Endothelial cell of umbilical vein (primary cell): ENCODE results near the gene UVSSA. TPM values are rescaled to one million over a fixed set of nuclear protein-coding genes. Genes with fewer than 3 reads are reported as not detected.

Experiments used
- BruUV-seq: library from RNA; stranded (reverse); fragments of 400-500 nt; replicated peaks from 2 replicates; lab custom pipeline; 2021; lab: Mats Ljungman, UMichigan
- CTCF ChIA-PET: fragments of 300-600, 350-600 bp; sonication (Branson Sonifier 250); formaldehyde crosslinking; loops from one replicate; lab custom pipeline; 2021; ENCODE audit warnings: antibody characterized with exemption, inconsistent platforms; lab: Charles Lee
- POLR2A ChIA-PET: fragments of 300-600, 350-600 bp; sonication (Branson Sonifier 250); formaldehyde crosslinking; loops from one replicate; lab custom pipeline; 2021; ENCODE audit warnings: antibody characterized with exemption, inconsistent platforms; lab: Charles Lee
- DNase-seq: peaks from one replicate; pipeline ENCODE4 v3.0.0-alpha.2; 2011; ENCODE audit warnings: low read depth, low spot score
- FAIRE-seq: peaks from 2 replicates; lab custom pipeline; 2011; peaks lifted over from hg19 to GRCh38; lab: Jason Lieb, UNC
- H2AFZ ChIP-seq: 2 replicates; pipeline ENCODE4 v1.6.0; 2012; ENCODE audit warnings: low read depth, low read length, control low read depth, inconsistent platforms
- H3K27ac ChIP-seq: 2 replicates; pipeline ENCODE4 v1.5.1; 2011; ENCODE audit warnings: low read depth, mild to moderate bottlenecking, control low read depth, low read length, moderate library complexity; ENCODE audit not compliant: insufficient read depth
- H3K27me3 ChIP-seq, 2 experiments: 2 replicates each; pipeline versions ENCODE4 v1.6.0 to v1.6.1; 2011; ENCODE audit warnings: low read length in 2 of 2, mixed read lengths in 1 of 2; ENCODE audit not compliant: control insufficient read depth in 2 of 2, insufficient read depth in 2 of 2
- H3K36me3 ChIP-seq, 2 experiments: 2 replicates in 1 of 2; 3 replicates in 1 of 2; pipeline ENCODE4 v1.5.1; 2011; ENCODE audit warnings: low read length in 2 of 2, mild to moderate bottlenecking in 1 of 2, moderate library complexity in 1 of 2; ENCODE audit not compliant: control insufficient read depth in 2 of 2, insufficient read depth in 2 of 2; ENCODE audit errors: extremely low read depth in 1 of 2
- H3K4me1 ChIP-seq: 3 replicates; pipeline ENCODE4 v1.5.1; 2011; ENCODE audit warnings: mild to moderate bottlenecking, low read length; ENCODE audit not compliant: control insufficient read depth, insufficient read depth; ENCODE audit errors: extremely low read depth
- H3K4me2 ChIP-seq: 2 replicates; pipeline ENCODE4 v1.6.1; 2011; ENCODE audit warnings: low read length, control low read depth, mixed read lengths; ENCODE audit not compliant: insufficient read depth
- H3K4me3 ChIP-seq, 3 experiments: fragments of 200-600 bp in 1 of 3; sonication (generic), shearing (Covaris generic) in 1 of 3; replicated peaks in 1 of 3; 2 replicates each; pipeline ENCODE4 v1.5.1; 2011 to 2016; ENCODE audit warnings: control low read depth in 3 of 3, low read length in 3 of 3, mild to moderate bottlenecking in 2 of 3, inconsistent platforms in 1 of 3, low read depth in 1 of 3, moderate library complexity in 1 of 3; ENCODE audit not compliant: insufficient read depth in 1 of 3
- H3K79me2 ChIP-seq: 2 replicates; pipeline ENCODE4 v1.6.0; 2012; ENCODE audit warnings: low read length, inconsistent platforms; ENCODE audit not compliant: control insufficient read depth, insufficient read depth
- H3K9ac ChIP-seq: replicated peaks from 2 replicates; pipeline ENCODE3; 2011; ENCODE audit warnings: low read length, control low read depth; ENCODE audit not compliant: insufficient read depth; ENCODE audit errors: extremely low read depth
- H3K9me1 ChIP-seq: replicated peaks from 3 replicates; pipeline ENCODE4 v1.6.0; 2011; ENCODE audit warnings: mild to moderate bottlenecking, low read length; ENCODE audit not compliant: control insufficient read depth, insufficient read depth; ENCODE audit errors: extremely low read depth
- H3K9me3 ChIP-seq: replicated peaks from 2 replicates; pipeline ENCODE4 v1.5.1; 2012; ENCODE audit warnings: low read length, inconsistent platforms; ENCODE audit not compliant: control insufficient read depth, insufficient read depth
- H4K20me1 ChIP-seq: replicated peaks from 2 replicates; pipeline ENCODE3; 2011; ENCODE audit warnings: mild to moderate bottlenecking, low read length; ENCODE audit not compliant: control insufficient read depth, insufficient read depth; ENCODE audit errors: extremely low read depth
- EZH2 ChIP-seq: IDR thresholded peaks from 2 replicates; pipeline ENCODE4 v1.6.1; 2012; ENCODE audit warnings: borderline replicate concordance, low read depth, mild to moderate bottlenecking, moderate library complexity, low read length, inconsistent platforms; ENCODE audit not compliant: severe bottlenecking
- FOS ChIP-seq: IDR thresholded peaks from 2 replicates; pipeline ENCODE4 v1.6.1; 2011; ENCODE audit warnings: mild to moderate bottlenecking, low read length, moderate library complexity, borderline replicate concordance; ENCODE audit not compliant: insufficient read depth
- GATA2 ChIP-seq: IDR thresholded peaks from 2 replicates; pipeline ENCODE4 v1.7.0; 2011; ENCODE audit warnings: low read depth, mild to moderate bottlenecking, moderate library complexity, mixed read lengths, low read length; ENCODE audit not compliant: insufficient read length, insufficient read depth
- JUN ChIP-seq: IDR thresholded peaks from 2 replicates; pipeline ENCODE4 v1.6.1; 2011; ENCODE audit warnings: borderline replicate concordance, low read depth; ENCODE audit not compliant: insufficient read length, insufficient read depth
- MYC ChIP-seq: IDR thresholded peaks from one replicate; pipeline ENCODE4 v1.6.1; 2011; ENCODE audit warnings: mild to moderate bottlenecking, low read depth, low read length
- POLR2A ChIP-seq: IDR thresholded peaks from 2 replicates; pipeline ENCODE4 v1.6.1; 2012; ENCODE audit warnings: low read depth, mild to moderate bottlenecking, control low read depth, low read length
- POLR2AphosphoS5 ChIP-seq: IDR thresholded peaks from 2 replicates; pipeline ENCODE4 v1.6.1; 2012; ENCODE audit warnings: low read depth, mild to moderate bottlenecking, control low read depth, low read length, moderate library complexity; ENCODE audit not compliant: insufficient read depth
- dilution Hi-C: fragments of 300-500 bp; cut with MboI; formaldehyde crosslinking; loops from one replicate; pipeline ENCODE4 v1.15.0; 2019; ENCODE audit warnings: low sequenced_read_pairs; ENCODE audit not compliant: extremely low pct_ligation_motif_present
- intact Hi-C: fragments of 100-400 bp; cut with micrococcal nuclease; formaldehyde crosslinking; loops from one replicate; pipeline ENCODE4 v1.10.0; 2022
- polyA plus RNA-seq, 4 experiments: library from polyadenylated mRNA; depleted of rRNA in 3 of 4; stranded (reverse) in 3 of 4; unstranded in 1 of 4; fragments of >200 nt; gene quantifications; 2 replicates each; pipeline versions ENCODE4 v1.2.1 to v1.2.3, GENCODE V29; 2011 to 2012; ENCODE audit warnings: missing spikeins in 1 of 4
- total RNA-seq: library from RNA; stranded (reverse); gene quantifications from 2 replicates; pipeline ENCODE4 v1.2.3, GENCODE V29; 2021
- TF ChIP-seq, protein P1 (sequence below): IDR thresholded peaks from 2 replicates; pipeline ENCODE4 v1.6.1; 2011; ENCODE audit not compliant: insufficient read depth, insufficient read length
- TF ChIP-seq, protein P2 (sequence below), 2 donors: IDR thresholded peaks; 1 replicate in 1 of 2; 2 replicates in 1 of 2; pipeline ENCODE4 v1.5.1; 2011; ENCODE audit warnings: low read length in 2 of 2, mild to moderate bottlenecking in 2 of 2, moderate library complexity in 2 of 2, control low read depth in 1 of 2, inconsistent platforms in 1 of 2, low read depth in 1 of 2; ENCODE audit not compliant: insufficient read depth in 1 of 2; ENCODE audit errors: extremely low read depth in 1 of 2

The UVSSA gene
- total and polyA plus RNA-seq, 2 donors (not counting 3 experiments of a cell fraction or from before 2014, with no cell fraction given): 7.1 to 14.9 TPM

DNA sequence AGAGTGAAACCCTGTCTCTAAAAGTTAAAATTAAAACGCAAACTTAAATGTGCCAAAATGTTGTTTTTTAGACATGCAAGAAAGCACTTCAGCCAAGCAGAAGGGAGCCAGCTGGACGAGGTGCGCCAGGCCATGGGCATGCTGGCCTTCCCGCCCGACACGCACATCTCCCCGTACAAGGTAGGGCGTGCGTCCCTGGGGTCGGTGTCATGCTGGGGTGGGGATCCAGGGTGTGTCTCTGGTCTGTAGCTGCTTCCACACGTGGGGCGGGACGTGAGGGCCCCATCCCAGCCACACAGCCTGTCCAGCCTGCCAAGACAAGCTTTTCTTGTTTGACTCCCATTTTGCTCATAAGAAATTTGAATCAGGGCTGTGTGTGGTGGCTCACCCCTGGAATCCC lies 14.3 kb upstream of the UVSSA start:
- TF ChIP-seq POLR2AphosphoS5 (no peak), GATA2 (no peak), EZH2 (no peak), FOS (no peak), MYC (no peak), POLR2A (no peak), JUN (no peak)
- TF ChIP-seq, protein P1, sequence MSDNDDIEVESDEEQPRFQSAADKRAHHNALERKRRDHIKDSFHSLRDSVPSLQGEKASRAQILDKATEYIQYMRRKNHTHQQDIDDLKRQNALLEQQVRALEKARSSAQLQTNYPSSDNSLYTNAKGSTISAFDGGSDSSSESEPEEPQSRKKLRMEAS: no peak
- TF ChIP-seq, protein P2, sequence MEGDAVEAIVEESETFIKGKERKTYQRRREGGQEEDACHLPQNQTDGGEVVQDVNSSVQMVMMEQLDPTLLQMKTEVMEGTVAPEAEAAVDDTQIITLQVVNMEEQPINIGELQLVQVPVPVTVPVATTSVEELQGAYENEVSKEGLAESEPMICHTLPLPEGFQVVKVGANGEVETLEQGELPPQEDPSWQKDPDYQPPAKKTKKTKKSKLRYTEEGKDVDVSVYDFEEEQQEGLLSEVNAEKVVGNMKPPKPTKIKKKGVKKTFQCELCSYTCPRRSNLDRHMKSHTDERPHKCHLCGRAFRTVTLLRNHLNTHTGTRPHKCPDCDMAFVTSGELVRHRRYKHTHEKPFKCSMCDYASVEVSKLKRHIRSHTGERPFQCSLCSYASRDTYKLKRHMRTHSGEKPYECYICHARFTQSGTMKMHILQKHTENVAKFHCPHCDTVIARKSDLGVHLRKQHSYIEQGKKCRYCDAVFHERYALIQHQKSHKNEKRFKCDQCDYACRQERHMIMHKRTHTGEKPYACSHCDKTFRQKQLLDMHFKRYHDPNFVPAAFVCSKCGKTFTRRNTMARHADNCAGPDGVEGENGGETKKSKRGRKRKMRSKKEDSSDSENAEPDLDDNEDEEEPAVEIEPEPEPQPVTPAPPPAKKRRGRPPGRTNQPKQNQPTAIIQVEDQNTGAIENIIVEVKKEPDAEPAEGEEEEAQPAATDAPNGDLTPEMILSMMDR (IDR thresholded peaks at IDR 0.05; ENCODE audit: extremely low read depth in 1 of 2, insufficient read depth in 1 of 2, low read depth in 1 of 2, low read length in 2 of 2): no peak
- no peaks in the 10 kb centered on the region for H3K4me1 ChIP-seq
- no peaks in the 10 kb centered on the region for H3K9me1 ChIP-seq
- no peak overlapping the region for H3K9ac ChIP-seq
- no peak overlapping the region for H3K4me3 ChIP-seq
- no peaks in the 10 kb centered on the region for H3K9me3 ChIP-seq
- no TSS peak for BruUV-seq
- CTCF ChIA-PET: no interaction called here
- peaks cover 2 to 40% of the 10 kb centered on the region in 2 experiments for H3K36me3 ChIP-seq
- dilution Hi-C loops (no loop called here), intact Hi-C loops (no loop called here)
- FAIRE-seq (no peak), DNase-seq (no peak)
- no peaks in the 10 kb centered on the region for H4K20me1 ChIP-seq
- H3K27ac ChIP-seq: no peak overlapping the region
- POLR2A ChIA-PET: interaction anchor here (1.0 kb wide), 1 partner anchor 36 kb away, joined by 3 read pairs; no protein-coding TSS in a partner anchor
- H3K79me2 ChIP-seq: peaks cover 3% of the 10 kb centered on the region
- H3K27me3 ChIP-seq: no peaks in the 10 kb centered on the region
- no peak overlapping the region for H2AFZ ChIP-seq
- H3K4me2 ChIP-seq: no peak overlapping the region
